ENCODE data around the gene RCCD1.
A peak's percentile ranks its signal among the peaks of the same experiment; 100 is the strongest.

Gene RCCD1

GRCh38 chr15:90946941-90947576 lies 7.6 kb upstream of the RCCD1 start:
- no peak for DNase-seq

- no peak for DNase-seq
Measured at GRCh38 chr15:90947577-90948357, 6.9 kb upstream of the RCCD1 start.

GRCh38 chr15:90948506-90948905 lies 6.2 kb upstream of the RCCD1 start:
- DNase-seq = no peak

GRCh38 chr15:90949979-90950675 lies 4.6 kb upstream of the RCCD1 start:
- DNase-seq = no peak

GRCh38 chr15:90950676-90951075 lies 4.0 kb upstream of the RCCD1 start:
- no peak for DNase-seq

- DNase-seq = no peak
Measured at GRCh38 chr15:90952901-90953677, 1.6 kb upstream of the RCCD1 start.

- DNase-seq = no peak
Measured at GRCh38 chr15:90953947-90954711, 555 bp upstream of the RCCD1 start.

GRCh38 chr15:90955624-90956273 lies 1.1 kb downstream of the RCCD1 start:
- no peak for DNase-seq

- peak; percentile 46 for DNase-seq
Measured at GRCh38 chr15:90956274-90957030, 1.8 kb downstream of the RCCD1 start.

GRCh38 chr15:90957031-90957790 lies 2.5 kb downstream of the RCCD1 start:
- DNase-seq = no peak

GRCh38 chr15:90957791-90958190 lies 3.1 kb downstream of the RCCD1 start:
- no peak for DNase-seq

GRCh38 chr15:90959028-90959595 lies 4.4 kb downstream of the RCCD1 start:
- no peak for DNase-seq

- DNase-seq = no peak
Measured at GRCh38 chr15:90959894-90960293, 5.2 kb downstream of the RCCD1 start.

GRCh38 chr15:90960298-90961091 lies 5.8 kb downstream of the RCCD1 start:
- DNase-seq = no peak

- no peak for DNase-seq
Measured at GRCh38 chr15:90962021-90962420, 7.3 kb downstream of the RCCD1 start.

GRCh38 chr15:90966262-90966661 lies 11.6 kb downstream of the RCCD1 start:
- DNase-seq = no peak

- DNase-seq = no peak
Measured at GRCh38 chr15:90967206-90967605, 12.5 kb downstream of the RCCD1 start.

- no peak for DNase-seq
Measured at GRCh38 chr15:90968434-90968833, 13.8 kb downstream of the RCCD1 start.

GRCh38 chr15:90970274-90970673 lies 15.6 kb downstream of the RCCD1 start:
- DNase-seq = no peak
